Measurements from ENCODE around the gene P3H2. TPM values are rescaled to one million over a fixed set of nuclear protein-coding genes. Genes with fewer than 3 reads are reported as not detected.
"Not testable (repeated sequence)": the region's sequence is repeated elsewhere in the genome, so short reads cannot be mapped to it uniquely, and the experiment has no call there.

The P3H2 gene
- total RNA-seq, 2 donors from 2014 or later: not detected

GRCh38 chr3:190084983-190085382 is 35.7 kb downstream of the P3H2 start:
- ATAC-seq (replicated peaks): no peak
- Mint-ChIP-seq H3K4me1 (no peaks in the 10 kb centered on the region), H3K4me3 (no peak overlapping the region), H3K36me3 (ENCODE audit: low read depth) (no peaks in the 10 kb centered on the region), H3K27ac (no peak overlapping the region), H3K27me3 (peaks cover 19% of the 10 kb centered on the region), H3K9me3 (no peaks in the 10 kb centered on the region)

GRCh38 chr3:190083635-190084034 is 37.1 kb downstream of the P3H2 start:
- no peak for ATAC-seq (replicated peaks)
- no peak overlapping the region for H3K27ac Mint-ChIP-seq
- H3K27me3 Mint-ChIP-seq: peaks cover 16% of the 10 kb centered on the region
- no peaks in the 10 kb centered on the region for H3K9me3 Mint-ChIP-seq
- no peaks in the 10 kb centered on the region for H3K36me3 Mint-ChIP-seq (ENCODE audit: low read depth)
- no peaks in the 10 kb centered on the region for H3K4me1 Mint-ChIP-seq
- H3K4me3 Mint-ChIP-seq: no peak overlapping the region

DNA sequence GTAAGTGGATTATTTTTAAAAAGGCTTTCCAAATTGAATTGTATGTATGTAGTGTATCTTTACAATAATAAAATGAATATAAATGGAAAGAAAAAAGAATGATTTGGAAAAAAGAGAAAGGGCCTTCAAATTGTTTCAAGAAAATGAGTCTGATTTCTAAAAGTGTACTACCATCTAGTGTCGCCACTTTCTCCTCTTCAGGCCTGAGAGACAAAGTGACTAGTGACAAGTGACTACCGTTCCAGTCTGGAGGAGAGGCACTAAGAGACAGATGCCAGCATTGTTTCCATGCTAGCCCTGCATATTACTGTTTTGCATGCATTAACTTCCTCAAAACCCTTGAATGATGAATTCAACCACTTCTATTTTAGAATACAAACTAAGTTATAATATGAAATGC is 39.3 kb downstream of the P3H2 start:
- Mint-ChIP-seq H3K27me3 (peaks cover 15% of the 10 kb centered on the region), H3K4me1 (no peaks in the 10 kb centered on the region), H3K36me3 (ENCODE audit: low read depth) (no peaks in the 10 kb centered on the region), H3K27ac (no peak overlapping the region), H3K9me3 (no peaks in the 10 kb centered on the region), H3K4me3 (no peak overlapping the region)
- no peak for ATAC-seq (replicated peaks)

DNA sequence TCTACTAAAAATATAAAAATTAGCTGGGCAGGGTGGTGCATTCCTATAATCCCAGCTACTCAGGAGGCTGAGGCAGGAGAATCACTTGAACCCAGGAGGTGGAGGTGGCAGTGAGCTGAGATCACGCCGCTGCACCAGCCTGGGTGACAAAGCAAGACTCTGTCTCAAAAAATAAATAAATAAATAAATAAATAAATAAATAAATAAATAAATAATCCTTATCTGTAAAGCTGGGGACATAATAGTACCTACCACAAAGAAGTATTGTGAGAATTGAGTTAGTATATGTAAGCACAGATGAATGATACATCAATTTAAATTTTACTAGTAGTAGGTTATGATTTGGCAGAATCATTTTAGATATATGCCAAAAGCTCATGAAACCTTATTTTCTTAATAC is 41.5 kb downstream of the P3H2 start:
- H3K36me3 Mint-ChIP-seq (ENCODE audit: low read depth); ATAC-seq (replicated peaks); H3K4me3 Mint-ChIP-seq; H3K9me3 Mint-ChIP-seq; H3K27ac Mint-ChIP-seq; H3K4me1 Mint-ChIP-seq: not testable (repeated sequence)
- peaks cover 22% of the 10 kb centered on the region for H3K27me3 Mint-ChIP-seq

DNA sequence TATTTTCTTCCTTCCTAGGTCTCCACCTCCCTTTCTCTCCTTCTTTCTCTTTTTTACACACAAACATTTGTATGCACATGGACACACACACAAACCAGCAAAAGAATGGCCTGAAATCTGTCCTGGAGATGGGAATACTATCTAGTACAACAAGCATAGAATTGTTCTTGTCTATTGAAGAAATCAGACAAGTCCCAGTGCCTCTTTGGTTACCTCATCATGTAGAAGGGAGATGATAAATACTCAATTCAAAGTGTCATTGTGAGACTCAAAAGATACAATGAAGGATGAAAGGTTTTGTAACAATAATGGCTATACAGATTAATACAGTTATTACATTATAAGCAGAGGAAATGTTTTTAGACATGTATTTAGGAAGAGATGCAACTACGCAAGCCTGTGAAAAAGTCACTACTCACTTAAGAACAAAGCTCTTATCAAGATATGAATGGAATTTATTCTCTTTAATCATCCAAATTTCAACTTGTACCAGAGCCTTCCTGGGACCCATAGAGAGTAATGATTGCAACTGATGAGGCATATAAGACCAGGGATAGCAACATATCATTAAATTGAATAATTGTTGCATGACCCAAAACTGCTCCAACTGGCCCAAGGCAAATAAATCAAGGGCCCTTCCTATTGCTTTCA is 43.2 kb downstream of the P3H2 start:
- no peak for ATAC-seq (replicated peaks)
- Mint-ChIP-seq H3K27me3 (peaks cover 24% of the 10 kb centered on the region), H3K27ac (no peak overlapping the region), H3K9me3 (no peaks in the 10 kb centered on the region), H3K36me3 (ENCODE audit: low read depth) (no peaks in the 10 kb centered on the region), H3K4me3 (no peak overlapping the region), H3K4me1 (no peaks in the 10 kb centered on the region)

GRCh38 chr3:190076601-190077394 is 43.9 kb downstream of the P3H2 start:
- Mint-ChIP-seq H3K27me3 (peaks cover 23% of the 10 kb centered on the region), H3K27ac (no peak overlapping the region), H3K9me3 (no peaks in the 10 kb centered on the region), H3K36me3 (ENCODE audit: low read depth) (no peaks in the 10 kb centered on the region), H3K4me3 (no peak overlapping the region), H3K4me1 (no peaks in the 10 kb centered on the region)
- ATAC-seq (replicated peaks): no peak

GRCh38 chr3:190076136-190076535 is 44.6 kb downstream of the P3H2 start:
- no peaks in the 10 kb centered on the region for H3K9me3 Mint-ChIP-seq

DNA sequence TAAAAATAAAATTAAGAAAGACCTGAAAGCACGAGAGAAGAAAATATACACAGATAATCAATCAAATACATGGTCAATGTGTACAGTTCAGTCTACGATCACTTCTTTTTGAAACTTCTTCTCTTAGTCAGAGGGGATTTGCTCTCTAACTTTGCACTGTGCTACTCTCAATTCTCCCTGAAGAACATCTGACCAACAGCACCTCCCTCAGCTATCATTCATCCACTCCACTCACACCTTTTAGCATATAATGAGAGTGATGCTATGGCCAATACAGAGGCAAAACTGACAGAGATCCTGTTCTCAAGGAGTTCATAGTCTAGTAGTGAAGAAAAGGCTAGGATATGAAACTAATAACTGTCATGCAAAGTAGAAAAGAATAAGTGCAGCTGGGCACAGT is 45.9 kb downstream of the P3H2 start:
- ATAC-seq (replicated peaks): no peak
- Mint-ChIP-seq H3K27me3 (peaks cover 29% of the 10 kb centered on the region), H3K27ac (no peak overlapping the region), H3K4me1 (no peaks in the 10 kb centered on the region), H3K9me3 (no peaks in the 10 kb centered on the region), H3K4me3 (no peak overlapping the region), H3K36me3 (ENCODE audit: low read depth) (no peaks in the 10 kb centered on the region)

More at GRCh38 chr3:190076136-190076535, 44.6 kb downstream of the P3H2 start:
- ATAC-seq (replicated peaks): no peak
- Mint-ChIP-seq H3K4me1 (no peaks in the 10 kb centered on the region), H3K36me3 (ENCODE audit: low read depth) (no peaks in the 10 kb centered on the region), H3K4me3 (no peak overlapping the region), H3K27me3 (peaks cover 29% of the 10 kb centered on the region), H3K27ac (no peak overlapping the region)

- H3K27me3 Mint-ChIP-seq: peaks cover 32% of the 10 kb centered on the region
- ATAC-seq (replicated peaks): no peak
Measured at GRCh38 chr3:190073264-190074008, 47.3 kb downstream of the P3H2 start.

GRCh38 chr3:190072856-190073255 is 47.8 kb downstream of the P3H2 start:
- no peak overlapping the region for H3K4me3 Mint-ChIP-seq
- ATAC-seq (replicated peaks): no peak
- no peaks in the 10 kb centered on the region for H3K9me3 Mint-ChIP-seq
- no peaks in the 10 kb centered on the region for H3K4me1 Mint-ChIP-seq
- H3K27ac Mint-ChIP-seq: no peak overlapping the region
- no peaks in the 10 kb centered on the region for H3K36me3 Mint-ChIP-seq (ENCODE audit: low read depth)
- H3K27me3 Mint-ChIP-seq: peaks cover 32% of the 10 kb centered on the region

More at GRCh38 chr3:190073264-190074008, 47.3 kb downstream of the P3H2 start:
- Mint-ChIP-seq H3K27ac (no peak overlapping the region), H3K36me3 (ENCODE audit: low read depth) (no peaks in the 10 kb centered on the region), H3K4me1 (no peaks in the 10 kb centered on the region), H3K9me3 (no peaks in the 10 kb centered on the region), H3K4me3 (no peak overlapping the region)

- peaks cover 29% of the 10 kb centered on the region for H3K27me3 Mint-ChIP-seq
- not testable (repeated sequence) for ATAC-seq (replicated peaks); H3K4me3 Mint-ChIP-seq; H3K4me1 Mint-ChIP-seq; H3K36me3 Mint-ChIP-seq (ENCODE audit: low read depth); H3K9me3 Mint-ChIP-seq; H3K27ac Mint-ChIP-seq
Measured at GRCh38 chr3:190071921-190072320, 48.8 kb downstream of the P3H2 start.

DNA sequence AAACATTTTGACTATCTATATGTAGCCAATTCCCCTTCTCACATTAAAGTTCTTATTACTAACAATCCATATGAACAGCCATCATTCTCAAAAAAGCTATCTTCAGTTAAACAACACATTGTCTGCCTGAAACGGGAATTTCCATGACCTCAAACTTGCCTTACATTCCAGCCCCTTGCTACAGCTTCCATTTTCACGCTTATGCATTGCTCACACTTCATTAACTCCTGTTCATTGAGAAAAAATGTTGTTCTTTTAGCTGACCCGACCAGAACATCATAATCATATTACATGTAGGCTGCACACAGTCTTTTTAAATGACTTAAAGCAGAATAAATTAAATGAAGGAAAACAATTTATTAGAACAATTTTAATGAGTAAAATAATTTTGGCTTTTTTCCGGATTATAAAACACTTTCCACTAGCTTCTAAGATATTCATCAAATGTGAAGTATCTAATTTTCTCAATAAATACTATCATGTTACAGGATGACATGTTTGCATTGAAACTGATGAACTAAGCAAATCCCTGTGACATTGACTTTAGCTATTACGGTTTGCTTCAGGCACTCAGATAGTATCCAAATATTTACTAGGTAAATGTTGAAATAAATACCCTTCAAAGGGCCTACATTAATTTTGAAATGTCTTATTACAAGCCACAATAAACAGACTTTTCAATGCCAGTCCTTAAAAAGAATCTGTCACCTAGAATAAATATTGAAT is 49.9 kb downstream of the P3H2 start:
- H3K4me1 Mint-ChIP-seq: no peaks in the 10 kb centered on the region
- no peaks in the 10 kb centered on the region for H3K36me3 Mint-ChIP-seq (ENCODE audit: low read depth)
- H3K9me3 Mint-ChIP-seq: no peaks in the 10 kb centered on the region
- no peak for ATAC-seq (replicated peaks)
- peaks cover 24% of the 10 kb centered on the region for H3K27me3 Mint-ChIP-seq
- H3K4me3 Mint-ChIP-seq: no peak overlapping the region
- H3K27ac Mint-ChIP-seq: no peak overlapping the region

DNA sequence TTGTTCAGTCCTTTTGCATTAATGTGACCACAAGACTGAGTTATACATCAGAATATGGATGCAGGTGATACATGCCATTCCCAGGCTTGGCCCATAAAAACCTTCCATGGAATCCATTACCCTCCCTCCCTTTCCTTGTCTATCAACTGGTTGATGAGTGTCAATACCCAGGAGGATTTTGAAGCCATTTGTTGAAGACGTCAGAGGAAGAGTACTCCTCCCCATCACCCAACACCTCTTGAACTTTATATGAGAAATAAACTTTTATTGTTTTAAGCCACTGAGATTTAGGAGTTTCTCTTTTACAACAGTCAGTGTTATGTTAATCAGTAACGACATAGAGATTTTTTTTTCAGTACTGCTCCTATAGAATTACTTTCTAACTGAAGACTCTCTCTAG is 55.5 kb downstream of the P3H2 start:
- ATAC-seq (replicated peaks): no peak
- no peaks in the 10 kb centered on the region for H3K9me3 Mint-ChIP-seq
- no peak overlapping the region for H3K27ac Mint-ChIP-seq
- H3K27me3 Mint-ChIP-seq: peaks cover 11% of the 10 kb centered on the region
- no peaks in the 10 kb centered on the region for H3K4me1 Mint-ChIP-seq
- no peak overlapping the region for H3K4me3 Mint-ChIP-seq
- no peaks in the 10 kb centered on the region for H3K36me3 Mint-ChIP-seq (ENCODE audit: low read depth)

DNA sequence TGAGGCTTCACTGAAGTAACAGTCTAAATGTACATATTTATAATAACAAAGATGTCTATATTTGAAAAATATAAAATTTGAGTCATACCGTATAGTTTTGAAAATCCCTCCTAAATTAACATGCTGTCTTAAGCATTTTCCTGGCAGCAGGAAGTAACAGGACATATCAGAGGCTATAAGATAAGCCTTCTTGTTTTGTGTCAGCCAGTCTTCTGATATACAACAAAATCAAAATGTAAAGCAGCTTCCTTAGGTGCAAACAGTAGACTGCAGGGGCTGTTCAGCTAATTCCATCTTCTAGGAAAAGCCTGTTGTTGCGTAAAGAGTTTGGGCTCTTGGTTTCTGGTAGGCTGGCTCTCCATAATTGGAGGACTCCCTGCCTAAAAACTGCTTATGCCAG is 56.0 kb downstream of the P3H2 start:
- no peaks in the 10 kb centered on the region for H3K4me1 Mint-ChIP-seq
- ATAC-seq (replicated peaks): no peak
- H3K36me3 Mint-ChIP-seq (ENCODE audit: low read depth): no peaks in the 10 kb centered on the region
- H3K9me3 Mint-ChIP-seq: no peaks in the 10 kb centered on the region
- no peak overlapping the region for H3K4me3 Mint-ChIP-seq
- H3K27me3 Mint-ChIP-seq: peaks cover 11% of the 10 kb centered on the region
- no peak overlapping the region for H3K27ac Mint-ChIP-seq
